ENCODE measurements around the gene OR4A47.
"Not testable (repeated sequence)": the region's sequence is repeated elsewhere in the genome, so short reads cannot be mapped to it uniquely, and the experiment has no call there.

The OR4A47 gene, protein sequence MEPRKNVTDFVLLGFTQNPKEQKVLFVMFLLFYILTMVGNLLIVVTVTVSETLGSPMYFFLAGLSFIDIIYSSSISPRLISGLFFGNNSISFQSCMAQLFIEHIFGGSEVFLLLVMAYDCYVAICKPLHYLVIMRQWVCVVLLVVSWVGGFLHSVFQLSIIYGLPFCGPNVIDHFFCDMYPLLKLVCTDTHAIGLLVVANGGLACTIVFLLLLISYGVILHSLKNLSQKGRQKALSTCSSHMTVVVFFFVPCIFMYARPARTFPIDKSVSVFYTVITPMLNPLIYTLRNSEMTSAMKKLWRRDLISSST

DNA sequence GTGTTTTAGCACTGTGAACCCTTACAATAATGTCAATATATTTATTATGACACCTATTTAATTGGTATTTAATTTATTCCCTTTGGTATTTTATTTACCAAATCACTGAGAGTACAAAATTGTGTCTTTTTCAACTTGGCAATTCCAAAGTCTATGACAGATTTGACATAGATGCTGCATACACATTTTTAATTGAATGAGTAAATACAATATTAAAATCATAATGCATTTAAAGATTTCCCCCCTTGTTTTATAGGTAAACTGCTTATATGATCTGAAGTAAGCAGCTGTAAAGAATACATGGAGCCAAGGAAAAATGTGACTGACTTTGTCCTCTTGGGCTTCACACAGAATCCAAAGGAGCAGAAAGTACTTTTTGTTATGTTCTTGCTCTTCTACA is at the start of gene OR4A47:
OR4A47 (plus strand) TSS at position 301 of the 400 bp plus-strand sequence; CDS start at position 301, 0 bp downstream.
- not testable (repeated sequence) for DNase-seq

DNA sequence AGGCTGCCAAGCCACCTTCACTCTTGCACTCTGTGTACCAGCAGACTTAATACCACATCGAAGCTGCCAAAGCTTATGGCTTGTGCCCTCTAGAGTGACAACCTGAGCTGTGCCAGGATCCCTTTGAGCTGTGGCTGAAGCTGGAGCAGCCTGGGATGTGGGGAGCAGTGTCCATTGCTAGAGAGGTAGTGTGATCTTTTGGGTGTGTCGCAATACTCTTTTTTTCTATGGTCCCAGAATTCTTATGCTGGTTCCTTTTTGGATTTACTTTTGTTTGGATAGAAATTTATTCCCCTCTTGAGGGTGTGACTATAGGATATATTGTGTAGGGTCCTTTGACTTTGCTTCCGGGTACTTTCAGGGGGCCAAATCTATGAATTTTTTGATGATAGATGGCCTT is 32.7 kb upstream of the OR4A47 start:
- not testable (repeated sequence) for DNase-seq

DNA sequence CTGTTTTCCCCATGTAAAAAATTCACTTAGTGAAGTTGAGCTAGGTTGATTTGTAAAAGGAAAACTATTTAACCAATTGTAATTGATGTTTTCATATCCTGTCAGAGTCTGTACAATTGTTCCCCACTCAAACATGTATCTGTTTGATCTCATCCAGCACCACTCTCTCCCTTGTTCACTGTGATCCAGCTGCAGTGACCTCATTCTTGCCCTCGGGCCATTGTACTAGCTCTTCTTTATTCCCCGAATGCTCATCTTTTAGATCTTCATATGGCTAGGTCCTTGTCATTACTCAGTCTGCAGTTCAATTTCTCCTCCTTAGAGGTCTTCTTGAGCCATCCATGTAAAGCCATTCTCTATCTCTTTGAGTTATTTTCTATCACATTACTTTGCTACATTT is 14.6 kb upstream of the OR4A47 start:
- DNase-seq, result not testable (repeated sequence)

DNA sequence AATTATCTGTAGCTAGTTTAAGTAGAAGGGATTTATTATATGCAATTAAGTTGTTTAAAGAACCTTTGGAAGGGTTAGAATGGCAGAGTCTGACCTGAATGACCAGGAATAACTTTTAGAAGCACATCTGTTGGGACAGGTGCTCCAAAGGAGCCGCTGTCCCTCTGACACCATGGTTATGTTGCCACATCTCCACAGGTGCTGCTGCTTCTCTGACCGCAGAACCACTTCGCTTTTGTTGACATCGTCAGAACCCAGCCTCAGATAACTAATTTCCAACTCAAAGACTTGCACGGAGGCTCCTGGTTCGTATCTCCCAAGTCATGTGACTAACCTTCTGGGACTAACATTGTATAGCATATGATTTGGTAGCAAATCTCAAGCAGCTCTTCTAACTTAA is 13.9 kb upstream of the OR4A47 start:
- not testable (repeated sequence) for DNase-seq

DNA sequence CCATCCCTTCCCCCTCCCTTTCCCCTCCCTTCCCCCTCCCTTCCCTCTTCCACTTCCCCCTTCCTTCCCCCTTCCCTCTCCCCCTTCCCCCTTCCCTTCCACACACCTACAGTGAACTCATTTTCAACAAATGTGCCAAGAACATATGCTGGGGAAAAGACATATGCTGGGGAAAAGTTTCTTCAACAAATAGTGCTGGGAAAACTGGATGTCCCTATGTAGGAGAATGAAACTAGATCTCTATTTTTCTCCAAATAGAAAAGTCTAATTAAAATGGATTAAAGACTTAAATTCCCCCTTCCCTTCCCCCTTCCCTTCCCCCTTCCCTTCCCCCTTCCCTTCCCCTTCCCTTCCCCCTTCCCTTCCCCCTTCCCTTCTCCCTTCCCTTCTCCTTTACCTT is 17.6 kb downstream of the OR4A47 start:
- DNase-seq, result not testable (repeated sequence)

DNA sequence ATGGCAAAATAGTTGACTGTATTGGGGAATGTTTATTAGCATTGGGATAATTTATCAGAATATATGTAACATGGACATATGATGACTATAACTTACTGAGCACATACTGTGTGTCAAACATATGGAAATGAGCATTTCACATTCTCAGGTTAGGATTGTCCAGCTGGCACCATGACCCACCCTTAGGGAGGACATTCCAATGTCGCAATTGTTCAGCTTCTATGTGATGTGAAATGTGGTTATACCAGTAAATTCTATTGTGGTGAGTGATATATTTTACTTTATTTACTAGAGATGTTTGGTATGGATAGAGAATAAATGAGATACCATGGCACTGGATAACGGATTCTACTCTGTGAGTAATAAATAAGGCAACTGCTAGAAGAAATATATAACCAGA is 50.4 kb downstream of the OR4A47 start:
- no peak for DNase-seq
